Tibial nerve (tissue), 4 donors: ENCODE results near the gene RNF8. TPM values are rescaled to one million over a fixed set of nuclear protein-coding genes. Genes with fewer than 3 reads are reported as not detected.

Experiments
- DNase-seq, 2 donors: peaks; one replicate each; pipeline ENCODE4 v3.0.0-alpha.2; 2019; ENCODE audit warnings: low spot score in 2 of 2
- H3K27ac ChIP-seq, 4 donors: fragments of 200-600 bp; sonication (generic) in 3 of 4; one replicate each; pipeline ENCODE4 v1.5.1; 2017 to 2019; ENCODE audit warnings: mild to moderate bottlenecking in 1 of 4
- H3K27me3 ChIP-seq, 2 donors: fragments of 200-600 bp; sonication (generic) in 1 of 2; one replicate each; pipeline versions ENCODE4 v1.5.1 to v1.6.0; 2017 to 2019
- H3K36me3 ChIP-seq, 3 donors: fragments of 200-600 bp; sonication (generic); one replicate each; pipeline ENCODE4 v1.5.1; 2018 to 2019
- H3K4me1 ChIP-seq, 4 donors: fragments of 200-600 bp; sonication (generic) in 3 of 4; one replicate each; pipeline ENCODE4 v1.5.1; 2017 to 2019
- H3K4me3 ChIP-seq, 4 donors: fragments of 200-600 bp; sonication (generic) in 3 of 4; one replicate each; pipeline ENCODE4 v1.5.1; 2017 to 2019; ENCODE audit warnings: mild to moderate bottlenecking in 1 of 4, moderate library complexity in 1 of 4
- H3K9me3 ChIP-seq, 4 donors: fragments of 200-600 bp; sonication (generic) in 3 of 4; one replicate each; pipeline ENCODE4 v1.5.1; 2017 to 2019
- EP300 ChIP-seq, 2 donors: sonication (generic); formaldehyde crosslinking; IDR thresholded peaks; one replicate each; pipeline ENCODE4 v1.6.1; 2017; ENCODE audit warnings: antibody characterized with exemption in 2 of 2, mild to moderate bottlenecking in 1 of 2
- POLR2A ChIP-seq, 2 donors: fragments of 450-650 bp; IDR thresholded peaks; one replicate each; pipeline ENCODE4 v1.6.1; 2017; ENCODE audit warnings: antibody characterized with exemption in 2 of 2, mild to moderate bottlenecking in 2 of 2, moderate library complexity in 2 of 2
- WGBS, 2 donors: methylation state at CpG; one replicate each; pipeline ENCODE4 v1.1.5; 2018; 5-methylcytosine and 5-hydroxymethylcytosine counted together
- total RNA-seq, 4 donors: library from RNA; depleted of rRNA; stranded (reverse); fragments of >200 nt; gene quantifications; one replicate each; pipeline ENCODE4 v1.1.0, GENCODE V29; 2016
- TF ChIP-seq, protein P1 (sequence below), 5 experiments: fragments of 200-600 bp in 3 of 5; fragments of 450-650 bp in 2 of 5; sonication (generic) in 3 of 5; IDR thresholded peaks; one replicate each; pipeline ENCODE4 v1.5.1; 2016 to 2019; ENCODE audit warnings: antibody characterized with exemption in 5 of 5, mild to moderate bottlenecking in 3 of 5, moderate library complexity in 2 of 5

The RNF8 gene
- total RNA-seq, 4 donors from 2014 or later, result 9.2 to 12.9 (median 12.7) TPM

DNA sequence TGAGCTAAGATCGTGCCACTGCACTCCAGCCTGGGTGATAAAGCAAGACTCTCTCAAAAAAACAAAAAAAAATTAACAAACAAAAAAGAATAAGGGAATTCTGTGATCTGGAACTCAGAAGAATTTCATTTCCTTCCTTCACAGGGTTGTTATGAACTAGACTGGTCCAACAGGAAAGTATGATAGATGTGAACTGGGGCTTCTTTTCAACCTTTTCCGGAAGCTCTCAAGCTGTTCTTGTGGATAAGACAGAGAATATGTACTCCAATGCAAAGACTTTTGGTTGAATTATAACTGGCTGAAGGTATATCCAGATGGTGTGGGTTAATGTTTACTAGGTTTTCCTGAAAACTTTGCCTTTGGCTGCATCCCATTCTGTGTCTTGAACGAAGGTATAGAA is 5.3 kb downstream of the RNF8 start:
- no peak overlapping the region for H3K27ac ChIP-seq
- H3K36me3 ChIP-seq, result peaks cover 0 to 34% (median 0%) of the 10 kb centered on the region in 3 donors
- H3K27me3 ChIP-seq, result no peaks in the 10 kb centered on the region
- no peaks in the 10 kb centered on the region for H3K9me3 ChIP-seq
- peaks cover 0 to 17% (median 4%) of the 10 kb centered on the region in 4 donors for H3K4me1 ChIP-seq
- TF ChIP-seq POLR2A (IDR thresholded peaks at IDR 0.05), result no peak
- TF ChIP-seq, protein P1, sequence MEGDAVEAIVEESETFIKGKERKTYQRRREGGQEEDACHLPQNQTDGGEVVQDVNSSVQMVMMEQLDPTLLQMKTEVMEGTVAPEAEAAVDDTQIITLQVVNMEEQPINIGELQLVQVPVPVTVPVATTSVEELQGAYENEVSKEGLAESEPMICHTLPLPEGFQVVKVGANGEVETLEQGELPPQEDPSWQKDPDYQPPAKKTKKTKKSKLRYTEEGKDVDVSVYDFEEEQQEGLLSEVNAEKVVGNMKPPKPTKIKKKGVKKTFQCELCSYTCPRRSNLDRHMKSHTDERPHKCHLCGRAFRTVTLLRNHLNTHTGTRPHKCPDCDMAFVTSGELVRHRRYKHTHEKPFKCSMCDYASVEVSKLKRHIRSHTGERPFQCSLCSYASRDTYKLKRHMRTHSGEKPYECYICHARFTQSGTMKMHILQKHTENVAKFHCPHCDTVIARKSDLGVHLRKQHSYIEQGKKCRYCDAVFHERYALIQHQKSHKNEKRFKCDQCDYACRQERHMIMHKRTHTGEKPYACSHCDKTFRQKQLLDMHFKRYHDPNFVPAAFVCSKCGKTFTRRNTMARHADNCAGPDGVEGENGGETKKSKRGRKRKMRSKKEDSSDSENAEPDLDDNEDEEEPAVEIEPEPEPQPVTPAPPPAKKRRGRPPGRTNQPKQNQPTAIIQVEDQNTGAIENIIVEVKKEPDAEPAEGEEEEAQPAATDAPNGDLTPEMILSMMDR (IDR thresholded peaks at IDR 0.05), result no peak
- TF ChIP-seq EP300 (IDR thresholded peaks at IDR 0.05), result no peak
- 83 to 88% methylated on average over 3 of the region's 3 CpGs for WGBS, 2 donors
- no peak for DNase-seq
- no peak overlapping the region for H3K4me3 ChIP-seq

DNA sequence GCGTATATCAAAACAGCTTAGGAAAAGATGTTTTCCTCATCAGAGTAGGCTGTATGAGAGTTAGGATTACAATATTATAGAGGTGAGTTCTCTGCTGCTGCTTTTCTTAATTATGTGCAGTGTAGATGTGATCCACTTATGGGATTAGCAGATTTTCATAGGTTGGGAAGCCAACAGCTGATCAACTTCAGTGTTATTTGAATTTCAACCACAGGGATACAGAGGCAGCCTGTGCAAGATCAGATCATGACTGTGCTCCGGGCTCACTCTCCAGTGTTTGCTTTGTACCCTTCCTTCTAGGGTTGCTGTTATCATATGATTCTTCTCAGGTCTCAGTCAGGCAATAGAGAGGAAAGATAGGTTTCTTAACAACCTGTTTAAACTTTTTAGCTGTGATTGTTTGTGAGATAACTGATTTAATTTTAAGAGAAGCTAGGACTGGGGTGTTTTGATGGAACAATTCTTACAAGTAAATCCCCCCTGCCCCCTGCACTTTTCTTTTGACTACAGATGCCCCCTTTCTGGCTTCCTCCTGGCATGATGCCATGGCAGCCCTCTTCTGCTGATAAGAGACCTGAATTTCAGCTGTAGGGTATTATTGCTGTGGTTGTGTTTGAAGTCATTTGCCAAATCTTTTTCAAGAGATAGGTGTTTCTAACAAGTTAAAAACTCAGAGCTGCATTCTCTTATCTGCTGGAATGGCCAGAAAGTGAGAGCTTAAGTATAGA is 8.5 kb downstream of the RNF8 start:
- peaks cover 0 to 34% (median 0%) of the 10 kb centered on the region in 3 donors for H3K36me3 ChIP-seq
- H3K9me3 ChIP-seq, result no peaks in the 10 kb centered on the region
- peaks cover 0 to 6% (median 0%) of the 10 kb centered on the region in 4 donors for H3K4me1 ChIP-seq
- 89% methylated on average over 2 of the region's 2 CpGs for WGBS, 2 donors
- H3K27ac ChIP-seq, result no peak overlapping the region
- no peaks in the 10 kb centered on the region for H3K27me3 ChIP-seq
- TF ChIP-seq, protein P1 (IDR thresholded peaks at IDR 0.05), result no peak
- TF ChIP-seq POLR2A (IDR thresholded peaks at IDR 0.05), result no peak
- TF ChIP-seq EP300 (IDR thresholded peaks at IDR 0.05), result no peak
- H3K4me3 ChIP-seq, result no peak overlapping the region
- DNase-seq, result no peak

GRCh38 chr6:37365791-37366190 is 12.0 kb downstream of the RNF8 start:
- Histone ChIP-seq H3K27ac (no peak overlapping the region), H3K27me3 (no peaks in the 10 kb centered on the region), H3K4me3 (no peak overlapping the region), H3K9me3 (no peaks in the 10 kb centered on the region), H3K36me3 (peaks cover 2 to 34% (median 15%) of the 10 kb centered on the region in 3 donors), H3K4me1 (peaks cover 0 to 18% (median 2%) of the 10 kb centered on the region in 4 donors)
- TF ChIP-seq POLR2A (IDR thresholded peaks at IDR 0.05), result no peak
- TF ChIP-seq, protein P1 (IDR thresholded peaks at IDR 0.05), result peak in 2 of 5 experiments; percentile 18 to 30
- no peak for DNase-seq
- 19 to 28% methylated on average over 2 of the region's 2 CpGs for WGBS, 2 donors

DNA sequence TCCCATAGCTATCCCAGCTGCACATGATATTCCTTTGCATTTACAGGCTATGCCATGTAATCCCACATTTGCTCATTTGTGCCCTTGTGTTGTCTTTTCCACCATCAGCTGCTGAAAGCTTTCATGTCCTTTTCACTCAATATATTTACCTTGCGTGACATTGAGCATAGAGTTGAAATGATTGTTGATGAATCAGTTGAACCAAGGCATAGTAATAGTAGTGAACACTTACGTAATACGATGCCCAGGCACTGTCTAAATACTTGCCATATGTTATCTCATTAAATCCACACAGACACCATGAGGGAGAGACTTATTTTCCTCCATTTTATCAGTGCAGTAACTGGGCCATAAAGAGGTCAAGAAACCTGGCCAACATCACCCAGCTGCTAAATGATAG is 13.1 kb downstream of the RNF8 start:
- TF ChIP-seq POLR2A (IDR thresholded peaks at IDR 0.05), result no peak
- TF ChIP-seq EP300 (IDR thresholded peaks at IDR 0.05), result no peak
- TF ChIP-seq, protein P1 (IDR thresholded peaks at IDR 0.05), result no peak
- no peak for DNase-seq
- 97% methylated on average over 3 of the region's 3 CpGs for WGBS, 2 donors
- H3K27ac ChIP-seq, result no peak overlapping the region
- peaks cover 0 to 26% (median 2%) of the 10 kb centered on the region in 4 donors for H3K4me1 ChIP-seq
- peaks cover 2 to 34% (median 15%) of the 10 kb centered on the region in 3 donors for H3K36me3 ChIP-seq
- H3K27me3 ChIP-seq, result no peaks in the 10 kb centered on the region
- no peaks in the 10 kb centered on the region for H3K9me3 ChIP-seq
- no peak overlapping the region for H3K4me3 ChIP-seq

DNA sequence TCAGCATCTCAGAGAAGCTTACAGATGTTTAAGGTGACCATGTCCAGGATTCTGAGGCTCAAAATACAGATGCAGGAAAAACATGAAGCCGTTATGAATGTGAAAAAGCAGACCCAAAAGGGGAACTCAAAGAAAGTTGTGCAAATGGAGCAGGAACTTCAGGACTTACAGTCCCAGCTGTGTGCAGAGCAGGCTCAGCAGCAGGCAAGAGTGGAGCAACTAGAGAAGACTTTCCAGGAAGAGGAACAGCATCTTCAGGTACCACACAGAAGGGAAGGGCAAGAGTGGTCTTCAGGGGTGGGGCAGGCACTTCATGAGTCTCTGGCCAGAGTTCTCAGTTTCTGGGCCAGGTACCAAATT is 15.2 kb downstream of the RNF8 start:
- Histone ChIP-seq H3K27ac (no peak overlapping the region), H3K4me1 (peaks cover 0 to 26% (median 2%) of the 10 kb centered on the region in 4 donors), H3K36me3 (peaks cover 2 to 20% (median 15%) of the 10 kb centered on the region in 3 donors), H3K4me3 (no peak overlapping the region), H3K9me3 (no peaks in the 10 kb centered on the region), H3K27me3 (no peaks in the 10 kb centered on the region)
- 75 to 90% methylated on average over 1 of the region's 1 CpG for WGBS, 2 donors
- no peak for DNase-seq
- TF ChIP-seq, protein P1 (IDR thresholded peaks at IDR 0.05), result no peak
- TF ChIP-seq POLR2A (IDR thresholded peaks at IDR 0.05) (no peak), EP300 (IDR thresholded peaks at IDR 0.05) (no peak)
